GM12874 (cell line): ENCODE results near the gene RANBP3.

Experiments used
- CTCF ChIP-seq: IDR thresholded peaks from 2 replicates; pipeline ENCODE4 v1.5.1; 2011; ENCODE audit warnings: low read depth, mild to moderate bottlenecking, control low read depth, low read length, moderate library complexity; ENCODE audit not compliant: insufficient read depth

The RANBP3 gene

GRCh38 chr19:5895890-5896289 lies 82.0 kb downstream of the RANBP3 start:
- TF ChIP-seq CTCF, result no peak

GRCh38 chr19:5895409-5895808 lies 82.5 kb downstream of the RANBP3 start:
- no peak for TF ChIP-seq CTCF

GRCh38 chr19:5894704-5895349 lies 83.1 kb downstream of the RANBP3 start:
- no peak for TF ChIP-seq CTCF

GRCh38 chr19:5893907-5894703 lies 83.8 kb downstream of the RANBP3 start:
- TF ChIP-seq CTCF, result no peak

- no peak for TF ChIP-seq CTCF
Measured at GRCh38 chr19:5893296-5893903, 84.5 kb downstream of the RANBP3 start.

GRCh38 chr19:5892772-5893275 lies 85.1 kb downstream of the RANBP3 start:
- TF ChIP-seq CTCF, result no peak
